A549 (cell line): ENCODE results near the gene CNNM3. TPM values are rescaled to one million over a fixed set of nuclear protein-coding genes. Genes with fewer than 3 reads are reported as not detected.

Experiments
- ATAC-seq, 2 experiments: fragments of 200-7000 bp in 1 of 2; fragments of >200 bp in 1 of 2; cut with Nextera tagmentation in 1 of 2; cut with Tn5 transposase in 1 of 2; 3 replicates each; pipeline versions ENCODE4 v1.8.0 to v1.9.1; 2018 to 2020; ENCODE audit warnings: mild to moderate bottlenecking in 1 of 2, moderate library complexity in 1 of 2
- CTCF ChIA-PET: fragments of 300-600 bp; sonication (Branson Sonifier 250); formaldehyde crosslinking; extraction: SDS; loops from one replicate; lab custom pipeline; 2021; ENCODE audit warnings: antibody characterized with exemption, inconsistent platforms; lab: Yijun Ruan, JAX
- POLR2A ChIA-PET: fragments of 350-600 bp; formaldehyde crosslinking; extraction: SDS; loops from one replicate; lab custom pipeline; 2021; ENCODE audit warnings: antibody characterized with exemption, inconsistent platforms; lab: Yijun Ruan, JAX
- DNase-seq, 2 experiments: peaks; one replicate each; pipeline versions ENCODE4 v3.0.0 to v3.0.0-alpha.2; 2011 to 2016; ENCODE audit warnings: low read depth in 1 of 2, low spot score in 1 of 2
- FAIRE-seq: peaks from 2 replicates; lab custom pipeline; 2011; peaks lifted over from hg19 to GRCh38; lab: Jason Lieb, UNC
- H3K27ac ChIP-seq, 2 experiments: fragments of >200 bp; sonication (Bioruptor Twin); formaldehyde crosslinking; 3 replicates each; pipeline ENCODE4 v1.5.1; 2016 to 2017
- H3K4me1 ChIP-seq: fragments of >200 bp; sonication (Bioruptor Twin); formaldehyde crosslinking; 3 replicates; pipeline ENCODE4 v1.6.1; 2016
- H3K4me2 ChIP-seq: fragments of >200 bp; sonication (Bioruptor Twin); formaldehyde crosslinking; 3 replicates; pipeline ENCODE4 v1.6.1; 2016
- H3K4me3 ChIP-seq: fragments of >200 bp; sonication (Bioruptor Twin); formaldehyde crosslinking; 3 replicates; pipeline ENCODE4 v1.5.1; 2016
- H3K9me3 ChIP-seq: fragments of >200 bp; sonication (Bioruptor Twin); formaldehyde crosslinking; 3 replicates; pipeline ENCODE4 v1.6.1; 2016
- CBX8 ChIP-seq: fragments of 200-600 bp; sonication (generic); IDR thresholded peaks from 2 replicates; pipeline ENCODE4 v1.6.1; 2016
- CHD2 ChIP-seq: fragments of 150-350 bp; IDR thresholded peaks from 2 replicates; pipeline ENCODE4 v1.6.1; 2014; ENCODE audit warnings: low read length; ENCODE audit not compliant: partially characterized antibody
- EHF ChIP-seq: fragments of 250-450 bp; sonication (Bioruptor Pico); IDR thresholded peaks from 2 replicates; pipeline ENCODE4 v1.5.0; 2020; ENCODE audit warnings: mild to moderate bottlenecking
- FOSL2 ChIP-seq, 2 experiments: fragments of 450-650 bp in 1 of 2; fragments of >200 bp in 1 of 2; sonication (Bioruptor Twin) in 1 of 2; formaldehyde crosslinking; IDR thresholded peaks; 2 replicates each; pipeline versions ENCODE4 v1.5.0 to v1.6.1; 2016 to 2020; ENCODE audit warnings: mild to moderate bottlenecking in 1 of 2, moderate library complexity in 1 of 2
- FOXS1 ChIP-seq: fragments of 250-450 bp; sonication (Bioruptor Pico); IDR thresholded peaks from 2 replicates; pipeline ENCODE4 v1.5.0; 2020; ENCODE audit warnings: mild to moderate bottlenecking, moderate library complexity
- HEYL ChIP-seq: fragments of 250-450 bp; sonication (Bioruptor Pico); IDR thresholded peaks from 2 replicates; pipeline ENCODE4 v1.8.0; 2021; ENCODE audit warnings: mild to moderate bottlenecking, moderate library complexity
- HOXB13 ChIP-seq: fragments of 250-450 bp; sonication (Bioruptor Pico); IDR thresholded peaks from 2 replicates; pipeline ENCODE4 v1.5.0; 2020; ENCODE audit warnings: low read depth, mild to moderate bottlenecking, moderate library complexity
- JUN ChIP-seq, 2 experiments: fragments of >200 bp; sonication (Bioruptor Twin); formaldehyde crosslinking; IDR thresholded peaks; 2 replicates in 1 of 2; 3 replicates in 1 of 2; pipeline ENCODE4 v1.6.1; 2016 to 2017
- JUNB ChIP-seq: fragments of >200 bp; sonication (Bioruptor Twin); formaldehyde crosslinking; IDR thresholded peaks from 2 replicates; pipeline ENCODE4 v1.6.1; 2016
- KDM5A ChIP-seq: fragments of 200-600 bp; sonication (generic); IDR thresholded peaks from 2 replicates; pipeline ENCODE4 v1.6.1; 2016; ENCODE audit warnings: antibody characterized with exemption, mild to moderate bottlenecking
- MAFK ChIP-seq: fragments of 450-650 bp; IDR thresholded peaks from 2 replicates; pipeline ENCODE4 v1.6.1; 2014; ENCODE audit not compliant: partially characterized antibody
- NPAS2 ChIP-seq: fragments of 250-450 bp; sonication (Bioruptor Pico); IDR thresholded peaks from 2 replicates; pipeline ENCODE4 v1.8.0; 2022; ENCODE audit warnings: mild to moderate bottlenecking, moderate library complexity, borderline replicate concordance
- NR3C1 ChIP-seq: fragments of >200 bp; sonication (Bioruptor Twin); formaldehyde crosslinking; IDR thresholded peaks from 3 replicates; pipeline ENCODE4 v1.6.1; 2017
- POLR2AphosphoS2 ChIP-seq: conservative IDR thresholded peaks from 2 replicates; pipeline ENCODE4 v1.6.1; 2012; ENCODE audit warnings: low read length, improper control_type of control experiment, inconsistent platforms
- RAD21 ChIP-seq, 2 experiments: fragments of >200 bp in 1 of 2; sonication (Bioruptor Twin) in 1 of 2; formaldehyde crosslinking in 1 of 2; IDR thresholded peaks in 1 of 2; conservative IDR thresholded peaks in 1 of 2; 2 replicates in 1 of 2; 3 replicates in 1 of 2; pipeline ENCODE4 v1.6.1; 2012 to 2018; ENCODE audit warnings: inconsistent platforms in 1 of 2
- SMC3 ChIP-seq: fragments of >200 bp; sonication (Bioruptor Twin); formaldehyde crosslinking; IDR thresholded peaks from 3 replicates; pipeline ENCODE4 v1.6.1; 2018; ENCODE audit warnings: inconsistent platforms
- SREBF2 ChIP-seq: fragments of 450-650 bp; IDR thresholded peaks from 2 replicates; pipeline ENCODE4 v1.6.1; 2014; ENCODE audit warnings: mild to moderate bottlenecking, moderate library complexity
- TP53 ChIP-seq: fragments of 250-450 bp; sonication (Bioruptor Pico); IDR thresholded peaks from 2 replicates; pipeline ENCODE4 v1.5.0; 2021; ENCODE audit warnings: mild to moderate bottlenecking, moderate library complexity
- ZFP36 ChIP-seq: fragments of 450-650 bp; IDR thresholded peaks from 2 replicates; pipeline ENCODE4 v1.6.1; 2014; ENCODE audit warnings: borderline replicate concordance; ENCODE audit not compliant: partially characterized antibody
- ZNF302 ChIP-seq: fragments of 250-450 bp; sonication (Bioruptor Pico); IDR thresholded peaks from 2 replicates; pipeline ENCODE4 v1.9.0; 2021; ENCODE audit warnings: inconsistent platforms, mild to moderate bottlenecking, moderate library complexity
- ZSCAN20 ChIP-seq: fragments of 250-450 bp; sonication (Bioruptor Pico); IDR thresholded peaks from 2 replicates; pipeline ENCODE4 v1.8.0; 2022; ENCODE audit warnings: mild to moderate bottlenecking, moderate library complexity
- WGBS: methylation state at CpG from one replicate; pipeline ENCODE4 v1.1.6; 2017; ENCODE audit errors: missing lambda C conversion rate; 5-methylcytosine and 5-hydroxymethylcytosine counted together
- polyA plus RNA-seq, 4 experiments: library from polyadenylated mRNA; depleted of rRNA in 3 of 4; stranded (reverse); fragments of >200 nt; fragmentation: RNase III in 1 of 4; extraction: RNeasy Plus Mini Kit Qiagen cat#74134 plus additional on column Dnase treatment in 1 of 4; gene quantifications; 2 replicates in 3 of 4; 3 replicates in 1 of 4; pipeline ENCODE4 v1.2.3, GENCODE V29; 2011 to 2017
- TF ChIP-seq, protein P1 (sequence below): IDR thresholded peaks from 2 replicates; pipeline ENCODE4 v1.6.1; 2012
- TF ChIP-seq, protein P2 (sequence below): fragments of 450-650 bp; IDR thresholded peaks from 2 replicates; pipeline ENCODE4 v1.6.1; 2014; ENCODE audit warnings: antibody characterized with exemption
- TF ChIP-seq, protein P3 (sequence below): IDR thresholded peaks from 2 replicates; pipeline ENCODE4 v1.6.1; 2012
- TF ChIP-seq, protein P4 (sequence below): fragments of >200 bp; sonication (Bioruptor Twin); formaldehyde crosslinking; IDR thresholded peaks from 2 replicates; pipeline ENCODE4 v1.6.1; 2016

Gene CNNM3
- polyA plus RNA-seq, 2 of the 4 experiments (the other 2 are of a cell fraction) = 11.8 to 14.1 TPM

DNA sequence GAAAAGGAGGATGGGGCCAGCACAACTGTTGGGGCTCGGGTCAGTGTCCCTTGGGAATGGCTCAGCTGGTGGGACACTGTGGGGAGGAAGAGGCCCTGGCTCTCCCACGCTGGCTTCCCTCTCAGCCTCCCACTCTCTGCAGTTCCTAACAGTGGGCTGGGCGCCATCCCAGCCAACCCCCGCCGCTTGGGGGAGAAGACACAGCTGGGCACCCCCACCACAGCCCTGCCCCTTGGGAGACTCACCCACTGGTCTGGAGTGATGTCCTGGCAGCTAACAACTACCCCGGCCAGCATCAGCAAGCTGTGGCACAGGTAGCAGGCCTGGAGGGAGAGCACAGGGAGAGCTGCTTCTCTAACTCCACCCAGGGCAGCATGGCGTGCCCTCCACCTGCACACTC lies 62.1 kb downstream of the CNNM3 start:
- H3K27ac ChIP-seq = no peak overlapping the region
- DNase-seq = no peak
- no peak for TF ChIP-seq FOSL2 (IDR thresholded peaks at IDR 0.05)
- TF ChIP-seq FOSL2 (CRISPR knock-in tag; IDR thresholded peaks at IDR 0.05) = no peak
- no peak for TF ChIP-seq NR3C1
- TF ChIP-seq, protein P1, sequence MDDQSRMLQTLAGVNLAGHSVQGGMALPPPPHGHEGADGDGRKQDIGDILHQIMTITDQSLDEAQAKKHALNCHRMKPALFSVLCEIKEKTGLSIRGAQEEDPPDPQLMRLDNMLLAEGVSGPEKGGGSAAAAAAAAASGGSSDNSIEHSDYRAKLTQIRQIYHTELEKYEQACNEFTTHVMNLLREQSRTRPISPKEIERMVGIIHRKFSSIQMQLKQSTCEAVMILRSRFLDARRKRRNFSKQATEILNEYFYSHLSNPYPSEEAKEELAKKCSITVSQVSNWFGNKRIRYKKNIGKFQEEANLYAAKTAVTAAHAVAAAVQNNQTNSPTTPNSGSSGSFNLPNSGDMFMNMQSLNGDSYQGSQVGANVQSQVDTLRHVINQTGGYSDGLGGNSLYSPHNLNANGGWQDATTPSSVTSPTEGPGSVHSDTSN = no peak
- TF ChIP-seq KDM5A = no peak
- TF ChIP-seq POLR2AphosphoS2 = no peak
- no peak for TF ChIP-seq HEYL (CRISPR knock-in tag)
- no peak for TF ChIP-seq ZFP36
- no peak for TF ChIP-seq ZSCAN20
- no peak for TF ChIP-seq JUN (IDR thresholded peaks at IDR 0.05)
- TF ChIP-seq, all 56 proteins: peak for 0
- H3K4me2 ChIP-seq = no peak overlapping the region
- 76% methylated on average over 7 of the region's 7 CpGs for WGBS
- H3K4me1 ChIP-seq = no peaks in the 10 kb centered on the region
- no peak for ATAC-seq
- ChIA-PET POLR2A (no interaction called here), CTCF (interaction anchor here (0.6 to 4.8 kb wide), 8 partner anchors 9 to 234 kb away, joined by 3 to 28 read pairs (median 3); partner anchors contain the start of gene ANKRD39)
- FAIRE-seq = no peak
- no peak overlapping the region for H3K4me3 ChIP-seq
- no peaks in the 10 kb centered on the region for H3K9me3 ChIP-seq

DNA sequence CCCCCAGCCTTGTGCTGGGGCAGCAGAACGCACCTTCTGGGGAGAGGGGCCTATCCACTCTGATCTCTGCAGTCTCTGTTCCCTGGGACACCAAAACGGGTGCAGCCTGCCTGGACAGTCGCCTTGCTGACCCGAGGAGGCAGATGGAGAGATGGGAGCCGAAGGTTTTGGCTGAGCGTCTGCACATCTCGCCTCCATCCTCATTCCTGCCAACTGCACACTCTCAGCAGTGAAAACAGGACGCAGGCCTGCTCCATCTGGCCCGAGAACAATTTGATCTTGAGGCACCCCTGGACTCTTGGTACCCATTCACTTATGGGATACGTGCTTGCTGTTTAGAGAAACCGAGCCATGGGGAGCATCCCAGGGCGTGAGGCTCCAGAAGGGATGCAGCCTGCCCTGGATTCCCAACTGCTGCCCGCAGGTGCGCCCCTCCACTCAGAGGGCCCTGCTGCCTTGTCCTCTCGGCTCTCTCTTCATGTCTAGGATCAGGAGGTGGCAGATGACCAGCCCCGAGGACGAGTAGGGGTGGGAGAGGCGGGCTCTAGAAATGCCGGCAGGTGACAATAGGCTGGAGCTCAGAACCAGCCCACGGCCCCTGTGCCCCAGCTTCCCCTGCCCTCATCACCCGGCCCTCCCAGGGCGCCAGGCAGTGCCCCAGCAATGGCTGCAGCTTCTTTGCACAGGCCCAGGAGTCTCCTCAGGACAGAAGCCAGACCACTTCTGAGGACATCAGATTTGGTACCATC lies 62.9 kb downstream of the CNNM3 start:
- 75% methylated on average over 18 of the region's 22 CpGs for WGBS
- ChIA-PET CTCF (interaction anchor here (0.7 to 4.8 kb wide), 7 partner anchors 8 to 90 kb away, joined by 3 to 28 read pairs (median 3); partner anchors contain the start of gene ANKRD39), POLR2A (no interaction called here)

More for the DNA sequence above, 62.9 kb downstream of the CNNM3 start:
- ATAC-seq (no peak), FAIRE-seq (no peak), DNase-seq (no peak)
- Histone ChIP-seq H3K4me3 (no peak overlapping the region), H3K4me2 (no peak overlapping the region), H3K9me3 (no peaks in the 10 kb centered on the region), H3K4me1 (no peaks in the 10 kb centered on the region), H3K27ac (no peak overlapping the region)
- no peak for TF ChIP-seq RAD21 (conservative IDR thresholded peaks at IDR 0.05 in 1 of 2, IDR thresholded peaks at IDR 0.05 in 1 of 2)
- no peak for TF ChIP-seq SREBF2
- TF ChIP-seq, protein P2, sequence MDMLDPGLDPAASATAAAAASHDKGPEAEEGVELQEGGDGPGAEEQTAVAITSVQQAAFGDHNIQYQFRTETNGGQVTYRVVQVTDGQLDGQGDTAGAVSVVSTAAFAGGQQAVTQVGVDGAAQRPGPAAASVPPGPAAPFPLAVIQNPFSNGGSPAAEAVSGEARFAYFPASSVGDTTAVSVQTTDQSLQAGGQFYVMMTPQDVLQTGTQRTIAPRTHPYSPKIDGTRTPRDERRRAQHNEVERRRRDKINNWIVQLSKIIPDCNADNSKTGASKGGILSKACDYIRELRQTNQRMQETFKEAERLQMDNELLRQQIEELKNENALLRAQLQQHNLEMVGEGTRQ = no peak
- no peak for TF ChIP-seq CHD2
- no peak for TF ChIP-seq EHF (CRISPR knock-in tag)
- no peak for TF ChIP-seq NR3C1
- TF ChIP-seq SMC3 = no peak
- TF ChIP-seq NPAS2 (CRISPR knock-in tag) = no peak
- TF ChIP-seq MAFK = no peak
- no peak for TF ChIP-seq JUNB
- no peak for TF ChIP-seq TP53 (CRISPR knock-in tag)
- TF ChIP-seq, protein P3, sequence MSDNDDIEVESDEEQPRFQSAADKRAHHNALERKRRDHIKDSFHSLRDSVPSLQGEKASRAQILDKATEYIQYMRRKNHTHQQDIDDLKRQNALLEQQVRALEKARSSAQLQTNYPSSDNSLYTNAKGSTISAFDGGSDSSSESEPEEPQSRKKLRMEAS = no peak
- TF ChIP-seq, protein P4, sequence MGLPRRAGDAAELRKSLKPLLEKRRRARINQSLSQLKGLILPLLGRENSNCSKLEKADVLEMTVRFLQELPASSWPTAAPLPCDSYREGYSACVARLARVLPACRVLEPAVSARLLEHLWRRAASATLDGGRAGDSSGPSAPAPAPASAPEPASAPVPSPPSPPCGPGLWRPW = no peak
- TF ChIP-seq, protein P1 = no peak
- no peak for TF ChIP-seq HOXB13 (CRISPR knock-in tag)
- TF ChIP-seq ZNF302 = no peak
- TF ChIP-seq FOXS1 (CRISPR knock-in tag) = no peak
- TF ChIP-seq POLR2AphosphoS2 = no peak
- no peak for TF ChIP-seq CBX8
